KMS-11 (cell line): ENCODE results near the gene AKAP13.

Experiments
- H2AFZ ChIP-seq: fragments of 200-600 bp; sonication (generic); 2 replicates; pipeline ENCODE4 v1.6.1; 2016; ENCODE audit warnings: antibody characterized with exemption, mixed run types, low read depth
- H3K27ac ChIP-seq: fragments of 200-600 bp; sonication (generic); 2 replicates; pipeline ENCODE4 v1.6.1; 2016; ENCODE audit warnings: mild to moderate bottlenecking, mixed run types
- H3K27me3 ChIP-seq: fragments of 200-600 bp; sonication (generic); 2 replicates; pipeline ENCODE4 v1.6.1; 2017; ENCODE audit warnings: mild to moderate bottlenecking, low read depth, mixed run types, moderate library complexity; ENCODE audit not compliant: insufficient read depth
- H3K36me3 ChIP-seq: fragments of 200-600 bp; sonication (generic); 2 replicates; pipeline ENCODE4 v1.6.1; 2017; ENCODE audit warnings: mild to moderate bottlenecking, mixed run types; ENCODE audit not compliant: insufficient read depth
- H3K4me1 ChIP-seq: fragments of 200-600 bp; sonication (generic); 2 replicates; pipeline ENCODE4 v1.6.1; 2016; ENCODE audit warnings: mild to moderate bottlenecking, low read depth, mixed run types; ENCODE audit not compliant: poor library complexity, severe bottlenecking
- H3K4me2 ChIP-seq: fragments of 200-600 bp; sonication (generic); 2 replicates; pipeline ENCODE4 v1.7.0; 2016; ENCODE audit warnings: mild to moderate bottlenecking, mixed run types
- H3K4me3 ChIP-seq: fragments of 200-600 bp; sonication (generic); IDR thresholded peaks from 2 replicates; pipeline ENCODE4 v1.6.1; 2017; ENCODE audit warnings: low read depth, low read length, mixed read lengths; ENCODE audit not compliant: insufficient read depth
- H3K79me2 ChIP-seq: fragments of 200-600 bp; sonication (generic); 2 replicates; pipeline ENCODE4 v1.6.1; 2016; ENCODE audit warnings: low read depth, mixed run types; ENCODE audit not compliant: insufficient read depth
- H3K9ac ChIP-seq: fragments of 200-600 bp; sonication (generic); 2 replicates; pipeline ENCODE4 v1.6.1; 2016; ENCODE audit warnings: mild to moderate bottlenecking, mixed run types
- H4K20me1 ChIP-seq: fragments of 200-600 bp; sonication (generic); 2 replicates; pipeline ENCODE4 v1.6.1; 2016; ENCODE audit warnings: mild to moderate bottlenecking, mixed run types; ENCODE audit not compliant: insufficient read depth
- TF ChIP-seq, protein P1 (sequence below): fragments of 200-600 bp; sonication (generic); conservative IDR thresholded peaks from 2 replicates; pipeline ENCODE4 v1.6.1; 2017; ENCODE audit warnings: low read depth, mild to moderate bottlenecking, antibody characterized with exemption, low read length, moderate library complexity, mixed read lengths

The AKAP13 gene

DNA sequence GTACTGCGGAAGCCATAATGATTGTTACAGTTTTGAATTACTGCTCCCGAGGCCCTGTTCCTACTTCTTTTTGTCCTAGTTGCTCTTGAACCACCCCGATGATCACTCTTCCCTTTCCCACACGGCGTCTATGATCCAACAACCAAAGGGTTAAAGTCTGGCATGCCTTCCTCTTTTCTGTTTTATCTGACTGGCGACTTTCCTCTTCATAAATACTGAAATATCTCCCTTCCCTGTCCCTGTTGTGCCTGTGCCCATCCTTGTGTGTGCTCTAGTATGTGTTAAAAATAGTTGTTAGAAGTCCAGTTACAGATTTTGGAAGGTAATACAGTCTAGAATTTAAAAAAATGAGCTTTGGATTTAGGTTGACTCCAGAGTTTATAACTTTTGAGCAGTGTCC, 83.6 kb downstream of the AKAP13 start:
- H3K79me2 ChIP-seq = no peaks in the 10 kb centered on the region
- no peak overlapping the region for H3K4me3 ChIP-seq
- H4K20me1 ChIP-seq = no peaks in the 10 kb centered on the region
- H3K9ac ChIP-seq = no peak overlapping the region
- no peaks in the 10 kb centered on the region for H3K36me3 ChIP-seq
- H2AFZ ChIP-seq = no peak overlapping the region
- no peak overlapping the region for H3K27ac ChIP-seq
- H3K4me2 ChIP-seq = no peak overlapping the region
- no peaks in the 10 kb centered on the region for H3K27me3 ChIP-seq
- TF ChIP-seq, protein P1, sequence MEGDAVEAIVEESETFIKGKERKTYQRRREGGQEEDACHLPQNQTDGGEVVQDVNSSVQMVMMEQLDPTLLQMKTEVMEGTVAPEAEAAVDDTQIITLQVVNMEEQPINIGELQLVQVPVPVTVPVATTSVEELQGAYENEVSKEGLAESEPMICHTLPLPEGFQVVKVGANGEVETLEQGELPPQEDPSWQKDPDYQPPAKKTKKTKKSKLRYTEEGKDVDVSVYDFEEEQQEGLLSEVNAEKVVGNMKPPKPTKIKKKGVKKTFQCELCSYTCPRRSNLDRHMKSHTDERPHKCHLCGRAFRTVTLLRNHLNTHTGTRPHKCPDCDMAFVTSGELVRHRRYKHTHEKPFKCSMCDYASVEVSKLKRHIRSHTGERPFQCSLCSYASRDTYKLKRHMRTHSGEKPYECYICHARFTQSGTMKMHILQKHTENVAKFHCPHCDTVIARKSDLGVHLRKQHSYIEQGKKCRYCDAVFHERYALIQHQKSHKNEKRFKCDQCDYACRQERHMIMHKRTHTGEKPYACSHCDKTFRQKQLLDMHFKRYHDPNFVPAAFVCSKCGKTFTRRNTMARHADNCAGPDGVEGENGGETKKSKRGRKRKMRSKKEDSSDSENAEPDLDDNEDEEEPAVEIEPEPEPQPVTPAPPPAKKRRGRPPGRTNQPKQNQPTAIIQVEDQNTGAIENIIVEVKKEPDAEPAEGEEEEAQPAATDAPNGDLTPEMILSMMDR = no peak
- no peaks in the 10 kb centered on the region for H3K4me1 ChIP-seq

DNA sequence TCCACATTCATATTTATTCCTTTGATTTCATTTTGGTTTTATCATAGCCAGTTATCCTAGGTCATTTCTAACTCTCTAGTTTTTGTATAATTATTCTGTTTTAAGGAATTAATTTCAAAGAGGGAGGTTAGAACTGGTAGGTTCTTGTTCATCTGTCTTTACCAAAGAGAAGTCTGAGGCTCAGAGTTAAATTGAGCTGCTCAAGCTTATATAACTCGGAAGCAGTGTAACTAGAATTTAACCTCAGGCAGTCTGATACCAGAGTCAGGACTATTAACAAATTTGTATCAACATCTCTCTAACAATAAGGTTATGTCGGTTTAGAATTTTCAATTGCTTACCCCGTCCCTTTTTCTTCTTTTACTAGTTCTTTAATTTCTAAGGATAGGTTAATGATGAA, 84.1 kb downstream of the AKAP13 start:
- Histone ChIP-seq H2AFZ (no peak overlapping the region), H3K4me1 (no peaks in the 10 kb centered on the region), H4K20me1 (no peaks in the 10 kb centered on the region), H3K27me3 (no peaks in the 10 kb centered on the region), H3K4me3 (no peak overlapping the region), H3K36me3 (no peaks in the 10 kb centered on the region), H3K9ac (no peak overlapping the region), H3K79me2 (no peaks in the 10 kb centered on the region), H3K4me2 (no peak overlapping the region), H3K27ac (no peak overlapping the region)
- TF ChIP-seq, protein P1 = no peak

DNA sequence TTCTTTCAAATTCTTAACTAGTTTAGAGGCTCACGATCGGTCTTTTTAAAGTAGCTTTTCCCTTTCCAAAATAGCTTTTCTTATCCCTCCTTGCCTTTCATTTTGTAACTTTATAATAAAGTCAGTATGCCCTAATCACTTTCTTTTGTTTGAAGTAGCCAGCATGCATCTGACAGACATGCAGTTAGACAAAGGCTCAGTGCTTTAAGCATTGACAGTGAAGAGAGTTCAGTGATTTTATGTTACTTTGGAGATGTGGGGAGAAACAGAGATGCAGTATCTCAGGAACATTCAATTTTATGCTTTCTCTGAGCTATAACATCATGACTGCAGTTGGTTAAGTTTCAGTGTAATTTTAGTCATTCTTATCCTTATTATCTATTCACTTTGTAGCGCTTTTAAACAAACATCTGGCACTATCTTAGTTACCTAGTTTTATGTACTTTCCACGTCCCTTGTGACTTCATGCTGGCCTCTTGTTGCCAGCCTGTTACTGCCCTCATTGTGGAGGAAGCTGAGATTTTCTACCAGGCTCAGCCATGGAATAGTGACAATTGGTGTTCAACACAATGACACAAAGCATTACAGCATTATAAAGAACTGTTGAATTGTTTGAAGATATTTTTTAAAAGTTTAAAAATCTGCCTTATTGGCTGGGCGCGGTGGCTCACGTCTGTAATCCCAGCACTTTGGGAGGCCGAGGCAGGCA, 90.3 kb downstream of the AKAP13 start:
- TF ChIP-seq, protein P1 = no peak
- Histone ChIP-seq H4K20me1 (no peaks in the 10 kb centered on the region), H3K4me1 (no peaks in the 10 kb centered on the region), H2AFZ (no peak overlapping the region), H3K36me3 (no peaks in the 10 kb centered on the region), H3K79me2 (no peaks in the 10 kb centered on the region), H3K27me3 (no peaks in the 10 kb centered on the region), H3K9ac (no peak overlapping the region), H3K27ac (no peak overlapping the region), H3K4me3 (no peak overlapping the region), H3K4me2 (no peak overlapping the region)

DNA sequence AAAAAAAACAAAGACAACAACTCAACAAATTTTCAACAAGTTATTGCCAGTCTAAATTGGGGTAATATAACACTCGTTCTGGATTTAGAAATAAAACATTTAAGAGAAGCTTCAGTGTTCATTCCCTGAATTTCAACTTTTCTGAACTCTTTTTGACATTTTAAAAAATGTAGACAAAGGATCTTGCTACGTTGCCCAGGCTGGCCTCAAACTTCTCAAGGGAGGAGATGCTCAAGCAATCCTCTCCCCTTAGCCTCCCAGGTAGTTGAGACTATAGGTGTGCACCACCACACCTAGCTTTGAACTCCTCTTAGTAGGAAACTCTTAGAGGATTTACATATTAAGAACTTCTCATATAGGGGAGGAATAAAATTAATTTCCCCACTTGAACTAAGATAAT, 91.9 kb downstream of the AKAP13 start:
- Histone ChIP-seq H3K4me2 (no peak overlapping the region), H3K4me1 (no peaks in the 10 kb centered on the region), H2AFZ (no peak overlapping the region), H3K27ac (no peak overlapping the region), H3K4me3 (no peak overlapping the region), H3K9ac (no peak overlapping the region), H4K20me1 (no peaks in the 10 kb centered on the region), H3K79me2 (no peaks in the 10 kb centered on the region), H3K36me3 (no peaks in the 10 kb centered on the region), H3K27me3 (no peaks in the 10 kb centered on the region)
- TF ChIP-seq, protein P1 = no peak
